Breast epithelium (tissue), 4 donors: ENCODE results near the gene RNASEL. TPM values are rescaled to one million over a fixed set of nuclear protein-coding genes. Genes with fewer than 3 reads are reported as not detected.

Source experiments
- DNase-seq, 2 donors: peaks; one replicate each; pipeline ENCODE4 v3.0.0-alpha.2; 2019; ENCODE audit warnings: low spot score in 2 of 2
- H3K27ac ChIP-seq, 2 donors: fragments of 200-600 bp; sonication (generic) in 1 of 2; one replicate each; pipeline ENCODE4 v1.5.1; 2016 to 2019; ENCODE audit warnings: mild to moderate bottlenecking in 1 of 2
- H3K27me3 ChIP-seq, 2 donors: fragments of 200-600 bp; sonication (generic) in 1 of 2; one replicate each; pipeline versions ENCODE4 v1.5.1 to v1.6.0; 2017 to 2019; ENCODE audit warnings: control low read depth in 1 of 2, mild to moderate bottlenecking in 1 of 2
- H3K36me3 ChIP-seq: fragments of 200-600 bp; one replicate; pipeline ENCODE4 v1.5.1; 2019
- H3K4me1 ChIP-seq, 2 donors: fragments of 200-600 bp; sonication (generic); one replicate each; pipeline ENCODE4 v1.5.1; 2016 to 2019; ENCODE audit warnings: control low read depth in 1 of 2
- H3K4me3 ChIP-seq, 3 donors: fragments of 200-600 bp; sonication (generic); 1 replicate in 2 of 3; 2 replicates in 1 of 3; pipeline ENCODE4 v1.5.1; 2016 to 2019; ENCODE audit warnings: mild to moderate bottlenecking in 3 of 3, moderate library complexity in 2 of 3
- H3K9me3 ChIP-seq, 2 donors: fragments of 200-600 bp; sonication (generic) in 1 of 2; one replicate each; pipeline ENCODE4 v1.5.1; 2016 to 2019; ENCODE audit warnings: control low read depth in 1 of 2
- POLR2A ChIP-seq: fragments of 450-650 bp; IDR thresholded peaks from one replicate; pipeline ENCODE4 v1.6.1; 2016; ENCODE audit warnings: antibody characterized with exemption, mild to moderate bottlenecking, moderate library complexity
- POLR2AphosphoS5 ChIP-seq, 3 donors: sonication (generic); formaldehyde crosslinking; IDR thresholded peaks; one replicate each; pipeline ENCODE4 v1.6.1; 2017; ENCODE audit warnings: antibody characterized with exemption in 3 of 3
- intact Hi-C: fragments of 100-400 bp; cut with DNase I; formaldehyde crosslinking; loops from one replicate; pipeline ENCODE4 v1.15.1; 2023; ENCODE audit warnings: low total_unique reads
- total RNA-seq, 3 donors: library from RNA; depleted of rRNA; stranded (reverse); fragments of >200 nt; gene quantifications; one replicate each; pipeline ENCODE4 v1.1.0, GENCODE V29; 2016
- TF ChIP-seq, protein P1 (sequence below), 3 donors: fragments of 450-650 bp; IDR thresholded peaks; one replicate each; pipeline ENCODE4 v1.5.1; 2016 to 2017; ENCODE audit warnings: antibody characterized with exemption in 3 of 3, mild to moderate bottlenecking in 3 of 3, moderate library complexity in 3 of 3

RNASEL gene
- total RNA-seq = 10 to 100 TPM; 10.7 to 14.8 (median 10.8) TPM

DNA sequence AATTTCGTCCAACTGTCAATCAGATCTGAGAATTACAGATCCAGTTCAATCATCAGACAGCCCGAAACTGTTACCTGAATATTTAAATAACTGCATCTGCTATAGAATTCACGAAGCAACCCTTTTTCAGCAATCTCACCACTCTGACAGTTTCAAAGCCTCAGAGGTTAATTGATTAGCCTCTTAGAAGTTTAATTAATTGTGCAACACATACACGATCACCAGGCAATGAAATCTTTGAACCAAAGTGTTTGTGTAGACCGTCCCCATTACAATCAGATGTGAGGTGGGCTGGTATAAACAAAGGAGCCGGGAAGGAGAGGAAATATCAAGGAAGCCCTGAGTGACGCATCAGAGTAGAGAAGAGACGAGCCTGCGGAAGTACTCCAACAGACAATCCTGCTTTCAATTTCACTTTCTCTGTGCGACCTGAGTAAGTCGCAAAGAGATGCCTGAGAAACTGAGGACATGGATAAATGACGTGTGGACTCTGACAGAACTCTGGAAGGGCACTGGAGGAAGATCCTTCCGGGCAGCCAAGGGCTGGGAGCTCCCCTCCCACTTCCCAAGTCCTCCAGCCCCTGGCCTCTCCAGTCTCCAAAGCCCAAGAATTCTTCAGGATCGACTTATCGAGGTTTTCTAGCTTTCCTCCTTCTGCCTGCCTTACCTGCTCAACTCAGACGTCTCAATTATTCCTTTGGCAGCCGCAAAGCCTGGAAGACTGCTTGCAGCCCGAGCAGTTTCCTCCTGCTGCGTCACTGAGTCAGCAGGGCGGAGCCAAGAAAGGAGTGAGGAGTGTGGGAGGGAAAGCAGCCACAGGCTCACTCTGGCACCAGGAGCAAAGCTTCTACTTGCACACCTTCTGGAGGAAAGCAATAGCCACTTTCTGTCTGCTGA, at the start of gene RNASEL:
Gene RNASEL, minus strand, starts transcription at position 757 of the 897 bp plus-strand sequence. CDS start 2,450 bp downstream, outside the sequence.
- TF ChIP-seq POLR2AphosphoS5 (IDR thresholded peaks at IDR 0.05) (peak; percentile 52 to 89 (median 77)), POLR2A (peak; percentile 65)
- TF ChIP-seq, protein P1, sequence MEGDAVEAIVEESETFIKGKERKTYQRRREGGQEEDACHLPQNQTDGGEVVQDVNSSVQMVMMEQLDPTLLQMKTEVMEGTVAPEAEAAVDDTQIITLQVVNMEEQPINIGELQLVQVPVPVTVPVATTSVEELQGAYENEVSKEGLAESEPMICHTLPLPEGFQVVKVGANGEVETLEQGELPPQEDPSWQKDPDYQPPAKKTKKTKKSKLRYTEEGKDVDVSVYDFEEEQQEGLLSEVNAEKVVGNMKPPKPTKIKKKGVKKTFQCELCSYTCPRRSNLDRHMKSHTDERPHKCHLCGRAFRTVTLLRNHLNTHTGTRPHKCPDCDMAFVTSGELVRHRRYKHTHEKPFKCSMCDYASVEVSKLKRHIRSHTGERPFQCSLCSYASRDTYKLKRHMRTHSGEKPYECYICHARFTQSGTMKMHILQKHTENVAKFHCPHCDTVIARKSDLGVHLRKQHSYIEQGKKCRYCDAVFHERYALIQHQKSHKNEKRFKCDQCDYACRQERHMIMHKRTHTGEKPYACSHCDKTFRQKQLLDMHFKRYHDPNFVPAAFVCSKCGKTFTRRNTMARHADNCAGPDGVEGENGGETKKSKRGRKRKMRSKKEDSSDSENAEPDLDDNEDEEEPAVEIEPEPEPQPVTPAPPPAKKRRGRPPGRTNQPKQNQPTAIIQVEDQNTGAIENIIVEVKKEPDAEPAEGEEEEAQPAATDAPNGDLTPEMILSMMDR (IDR thresholded peaks at IDR 0.05) = no peak
- DNase-seq = peak; percentile 69 to 78
- no peaks in the 10 kb centered on the region for H3K27me3 ChIP-seq
- peak within 1 kb of the TSS; percentile 93 to 96 for H3K27ac ChIP-seq
- H3K9me3 ChIP-seq = no peaks in the 10 kb centered on the region
- H3K4me1 ChIP-seq = peaks cover 0 to 6% of the 10 kb centered on the region in 2 donors
- no peaks in the 10 kb centered on the region for H3K36me3 ChIP-seq
- intact Hi-C loops = no loop called here
- H3K4me3 ChIP-seq = peak within 1 kb of the TSS; percentile 60 to 72 (median 67)

- no peak overlapping the region for H3K27ac ChIP-seq
- H3K4me3 ChIP-seq = no peak overlapping the region
- no peak for DNase-seq
- no peaks in the 10 kb centered on the region for H3K4me1 ChIP-seq
- no peaks in the 10 kb centered on the region for H3K36me3 ChIP-seq
- intact Hi-C loops = no loop called here
- H3K9me3 ChIP-seq = no peaks in the 10 kb centered on the region
- TF ChIP-seq, protein P1 (IDR thresholded peaks at IDR 0.05) = no peak
- TF ChIP-seq POLR2A (no peak), POLR2AphosphoS5 (IDR thresholded peaks at IDR 0.05) (no peak)
- H3K27me3 ChIP-seq = no peaks in the 10 kb centered on the region
Measured at GRCh38 chr1:182637769-182638168, 48.7 kb upstream of the RNASEL start.

DNA sequence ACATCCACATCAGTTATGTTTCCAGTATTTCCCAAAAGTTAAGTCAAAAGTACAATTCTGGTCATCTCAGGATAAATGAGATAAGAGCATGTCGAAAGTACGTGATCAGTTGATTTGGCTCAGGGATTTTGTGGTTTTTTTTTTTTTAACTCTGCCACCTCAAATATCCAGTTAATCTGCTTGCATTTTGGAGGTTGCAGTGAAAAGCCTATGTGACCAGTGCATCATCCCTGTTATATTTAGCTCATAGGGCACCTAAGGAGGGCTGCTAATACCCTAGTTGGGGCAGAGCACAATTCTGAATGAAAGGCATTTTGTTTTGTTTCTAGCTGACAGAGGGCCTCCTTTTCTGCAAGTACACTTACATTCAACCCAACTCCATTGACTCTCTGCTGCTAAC, 46.8 kb upstream of the RNASEL start:
- intact Hi-C loops = no loop called here
- TF ChIP-seq POLR2AphosphoS5 (IDR thresholded peaks at IDR 0.05) (no peak), POLR2A (no peak)
- TF ChIP-seq, protein P1 (IDR thresholded peaks at IDR 0.05) = no peak
- DNase-seq = no peak
- H3K27ac ChIP-seq = no peak overlapping the region
- no peaks in the 10 kb centered on the region for H3K9me3 ChIP-seq
- no peaks in the 10 kb centered on the region for H3K27me3 ChIP-seq
- no peaks in the 10 kb centered on the region for H3K4me1 ChIP-seq
- H3K36me3 ChIP-seq = no peaks in the 10 kb centered on the region
- H3K4me3 ChIP-seq = no peak overlapping the region

GRCh38 chr1:182634306-182635072, 45.4 kb upstream of the RNASEL start:
- TF ChIP-seq, protein P1 (IDR thresholded peaks at IDR 0.05) = no peak
- no peak for TF ChIP-seq POLR2A
- TF ChIP-seq POLR2AphosphoS5 (IDR thresholded peaks at IDR 0.05) = no peak
- no peaks in the 10 kb centered on the region for H3K36me3 ChIP-seq
- H3K4me1 ChIP-seq = no peaks in the 10 kb centered on the region
- DNase-seq = no peak
- intact Hi-C loops = no loop called here
- no peak overlapping the region for H3K27ac ChIP-seq
- no peaks in the 10 kb centered on the region for H3K9me3 ChIP-seq
- no peak overlapping the region for H3K4me3 ChIP-seq
- H3K27me3 ChIP-seq = no peaks in the 10 kb centered on the region
